Subcutaneous adipose tissue (tissue), 4 donors: Measurements from ENCODE around the gene PEX3. TPM values are rescaled to one million over a fixed set of nuclear protein-coding genes. Genes with fewer than 3 reads are reported as not detected.

ENCODE experiments used
- small RNA-seq: library from RNA; depleted of rRNA; stranded (forward); fragments of <200 nt; gene quantifications from one replicate; pipeline ENCODE3, GENCODE V24; 2016
- total RNA-seq, 4 donors: library from RNA; depleted of rRNA; stranded (reverse); fragments of >200 nt; gene quantifications; one replicate each; pipeline ENCODE4 v1.1.0, GENCODE V29; 2016
- TF ChIP-seq, protein P1 (sequence below): fragments of 450-650 bp; IDR thresholded peaks from one replicate; pipeline ENCODE4 v1.5.1; 2016; ENCODE audit warnings: low read depth, mild to moderate bottlenecking, control low read depth, antibody characterized with exemption, moderate library complexity

PEX3 gene
- total RNA-seq, 4 donors from 2014 or later, result 7.3 to 14.3 (median 12.4) TPM

GRCh38 chr6:143535189-143535614 lies 84.6 kb downstream of the PEX3 start:
- TF ChIP-seq, protein P1, sequence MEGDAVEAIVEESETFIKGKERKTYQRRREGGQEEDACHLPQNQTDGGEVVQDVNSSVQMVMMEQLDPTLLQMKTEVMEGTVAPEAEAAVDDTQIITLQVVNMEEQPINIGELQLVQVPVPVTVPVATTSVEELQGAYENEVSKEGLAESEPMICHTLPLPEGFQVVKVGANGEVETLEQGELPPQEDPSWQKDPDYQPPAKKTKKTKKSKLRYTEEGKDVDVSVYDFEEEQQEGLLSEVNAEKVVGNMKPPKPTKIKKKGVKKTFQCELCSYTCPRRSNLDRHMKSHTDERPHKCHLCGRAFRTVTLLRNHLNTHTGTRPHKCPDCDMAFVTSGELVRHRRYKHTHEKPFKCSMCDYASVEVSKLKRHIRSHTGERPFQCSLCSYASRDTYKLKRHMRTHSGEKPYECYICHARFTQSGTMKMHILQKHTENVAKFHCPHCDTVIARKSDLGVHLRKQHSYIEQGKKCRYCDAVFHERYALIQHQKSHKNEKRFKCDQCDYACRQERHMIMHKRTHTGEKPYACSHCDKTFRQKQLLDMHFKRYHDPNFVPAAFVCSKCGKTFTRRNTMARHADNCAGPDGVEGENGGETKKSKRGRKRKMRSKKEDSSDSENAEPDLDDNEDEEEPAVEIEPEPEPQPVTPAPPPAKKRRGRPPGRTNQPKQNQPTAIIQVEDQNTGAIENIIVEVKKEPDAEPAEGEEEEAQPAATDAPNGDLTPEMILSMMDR, result no peak

GRCh38 chr6:143536461-143536865 lies 85.9 kb downstream of the PEX3 start:
- TF ChIP-seq, protein P1, result no peak

GRCh38 chr6:143536866-143537691 lies 86.5 kb downstream of the PEX3 start:
- TF ChIP-seq, protein P1, result no peak

DNA sequence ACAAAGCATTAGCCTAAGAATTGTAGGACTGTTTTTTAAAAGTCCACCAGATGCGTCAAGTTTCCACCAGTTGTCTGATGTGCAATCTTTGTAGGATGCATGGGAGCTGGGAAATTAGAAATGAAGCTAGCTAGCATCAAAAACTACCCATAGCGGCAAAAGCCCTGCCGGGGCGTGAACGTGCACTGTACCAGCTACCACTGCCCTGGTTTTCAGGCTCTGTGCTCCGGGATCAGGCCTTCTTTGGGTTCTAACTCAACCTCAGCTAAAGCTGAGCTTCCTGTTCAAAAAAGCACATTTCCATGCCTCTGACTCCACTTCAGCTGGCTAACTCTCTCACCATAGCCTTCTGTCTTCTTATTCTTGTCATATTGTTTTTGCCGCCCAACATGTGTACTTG lies 87.8 kb downstream of the PEX3 start:
- TF ChIP-seq, protein P1, result no peak

DNA sequence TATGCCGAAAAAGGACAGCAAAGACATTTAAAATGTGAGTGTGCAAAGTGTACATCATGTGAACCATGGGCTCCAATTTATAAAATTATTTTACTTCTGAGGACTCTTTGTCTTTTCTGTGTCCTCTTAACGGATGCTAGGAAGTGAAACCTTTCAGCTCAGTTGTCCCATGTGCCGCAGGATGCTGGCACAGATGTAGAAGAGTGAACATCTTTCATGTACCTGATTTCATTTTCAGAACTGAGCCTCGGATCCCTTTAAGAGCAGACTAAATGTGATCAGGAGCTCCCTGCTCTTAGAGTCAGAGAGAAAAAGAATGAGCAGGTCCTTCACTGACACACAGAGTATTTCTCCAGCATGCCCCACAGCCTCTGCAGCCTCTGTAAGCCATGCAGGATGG lies 88.5 kb downstream of the PEX3 start:
- TF ChIP-seq, protein P1, result no peak

DNA sequence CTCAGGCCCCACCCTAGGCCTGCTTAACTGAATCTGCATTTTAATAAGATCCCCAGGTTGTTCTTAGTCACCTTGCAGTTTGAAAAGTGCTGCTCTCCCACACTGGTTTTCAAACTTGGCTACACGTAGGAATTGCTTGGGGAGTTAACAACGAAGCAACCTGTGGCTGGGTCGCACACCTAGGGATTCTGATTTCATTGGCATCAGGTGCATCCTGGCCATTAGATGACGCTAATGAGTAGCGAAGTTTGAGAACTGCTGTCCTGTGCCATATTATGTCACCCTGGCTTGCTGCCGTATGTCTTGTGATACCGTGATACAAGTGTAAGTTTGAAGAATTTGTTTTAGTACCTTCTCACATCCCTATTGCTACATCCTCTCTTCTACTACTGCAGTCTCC lies 89.1 kb downstream of the PEX3 start:
- TF ChIP-seq, protein P1, result no peak

- TF ChIP-seq, protein P1, result no peak
These were observed 89.6 kb downstream of the PEX3 start for GRCh38 chr6:143540192-143540591.

Small RNA genes lying within 50 kb of the gene (small RNA-seq; reads per million reads assigned to genes)
- gene RNA5SP221, result not detected

Other genes with a start within 250 kb of the PEX3 start
- 1 to 10 TPM; 2.8 to 5.7 (median 4.8) TPM for gene ADAT2, start 110 bp upstream of the PEX3 start, total RNA-seq
- gene FUCA2, start 60.9 kb downstream of the PEX3 start, total RNA-seq, result 10 to 100 TPM; 30.3 to 46.9 (median 38.7) TPM
- gene PHACTR2, start 227.2 kb downstream of the PEX3 start, total RNA-seq, result 10 to 100 TPM; 45.1 to 73.2 (median 52.8) TPM